Sigmoid colon (tissue), 7 donors: ENCODE measurements around the gene SIM2. TPM values are rescaled to one million over a fixed set of nuclear protein-coding genes. Genes with fewer than 3 reads are reported as not detected.

Experiments used
- DNase-seq: peaks from one replicate; pipeline ENCODE4 v3.0.0-alpha.2; 2019
- H3K27ac ChIP-seq, 4 donors: fragments of 200-600 bp; sonication (generic); one replicate each; pipeline ENCODE4 v1.5.1; 2016 to 2019; ENCODE audit warnings: mild to moderate bottlenecking in 1 of 4
- H3K27me3 ChIP-seq, 3 donors: fragments of 200-600 bp; sonication (generic); one replicate each; pipeline ENCODE4 v1.5.1; 2019; ENCODE audit warnings: mild to moderate bottlenecking in 1 of 3
- H3K36me3 ChIP-seq, 4 donors: fragments of 200-600 bp; sonication (generic); one replicate each; pipeline ENCODE4 v1.5.1; 2016 to 2019
- H3K4me1 ChIP-seq, 4 donors: fragments of 200-600 bp; sonication (generic); one replicate each; pipeline ENCODE4 v1.5.1; 2017 to 2019
- H3K4me3 ChIP-seq, 4 donors: fragments of 200-600 bp; sonication (generic); one replicate each; pipeline ENCODE4 v1.5.1; 2017 to 2019; ENCODE audit warnings: mild to moderate bottlenecking in 2 of 4, moderate library complexity in 1 of 4
- H3K9me3 ChIP-seq, 4 donors: fragments of 200-600 bp in 3 of 4; sonication (generic) in 3 of 4; one replicate each; pipeline versions ENCODE4 v1.5.1 to v1.6.1; 2013 to 2019
- EP300 ChIP-seq, 4 donors: sonication (generic); formaldehyde crosslinking; IDR thresholded peaks; one replicate each; pipeline ENCODE4 v1.6.1; 2017; ENCODE audit warnings: antibody characterized with exemption in 4 of 4
- POLR2A ChIP-seq, 2 donors: fragments of 450-650 bp; IDR thresholded peaks; one replicate each; pipeline ENCODE4 v1.6.1; 2016; ENCODE audit warnings: antibody characterized with exemption in 2 of 2, mild to moderate bottlenecking in 2 of 2, moderate library complexity in 2 of 2
- POLR2AphosphoS5 ChIP-seq, 4 donors: sonication (generic); formaldehyde crosslinking; IDR thresholded peaks; one replicate each; pipeline ENCODE4 v1.6.1; 2017; ENCODE audit warnings: antibody characterized with exemption in 4 of 4
- WGBS, 2 donors: extraction: QIAGEN DNeasy Blood & Tissue Kit; methylation state at CpG; one replicate each; pipeline ENCODE4 v1.1.7; 2013; 5-methylcytosine and 5-hydroxymethylcytosine counted together
- intact Hi-C: fragments of 100-400 bp; cut with DNase I; formaldehyde crosslinking; loops from one replicate; pipeline ENCODE4 v1.15.1; 2023
- polyA plus RNA-seq, 3 donors: library from polyadenylated mRNA; stranded (reverse); fragments of 200-250 nt; gene quantifications; one replicate each; pipeline ENCODE4 v1.2.3, GENCODE V29; 2013
- total RNA-seq, 4 donors: library from RNA; depleted of rRNA; stranded (reverse); fragments of >200 nt; gene quantifications; one replicate each; pipeline ENCODE4 v1.1.0, GENCODE V29; 2016
- TF ChIP-seq, protein P1 (sequence below), 4 experiments: fragments of 450-650 bp in 3 of 4; fragments of 200-600 bp in 1 of 4; IDR thresholded peaks; one replicate each; pipeline ENCODE4 v1.5.1; 2016 to 2019; ENCODE audit warnings: antibody characterized with exemption in 4 of 4, mild to moderate bottlenecking in 3 of 4, moderate library complexity in 2 of 4
- donor health status: healthy with polysubstance abuse.
- donor health status: Bipolar disorder and iron deficiency.
- donor health status: healthy.

SIM2 gene
- total and polyA plus RNA-seq, 7 donors: 0.01 to 0.60 TPM; not detected in 5

DNA sequence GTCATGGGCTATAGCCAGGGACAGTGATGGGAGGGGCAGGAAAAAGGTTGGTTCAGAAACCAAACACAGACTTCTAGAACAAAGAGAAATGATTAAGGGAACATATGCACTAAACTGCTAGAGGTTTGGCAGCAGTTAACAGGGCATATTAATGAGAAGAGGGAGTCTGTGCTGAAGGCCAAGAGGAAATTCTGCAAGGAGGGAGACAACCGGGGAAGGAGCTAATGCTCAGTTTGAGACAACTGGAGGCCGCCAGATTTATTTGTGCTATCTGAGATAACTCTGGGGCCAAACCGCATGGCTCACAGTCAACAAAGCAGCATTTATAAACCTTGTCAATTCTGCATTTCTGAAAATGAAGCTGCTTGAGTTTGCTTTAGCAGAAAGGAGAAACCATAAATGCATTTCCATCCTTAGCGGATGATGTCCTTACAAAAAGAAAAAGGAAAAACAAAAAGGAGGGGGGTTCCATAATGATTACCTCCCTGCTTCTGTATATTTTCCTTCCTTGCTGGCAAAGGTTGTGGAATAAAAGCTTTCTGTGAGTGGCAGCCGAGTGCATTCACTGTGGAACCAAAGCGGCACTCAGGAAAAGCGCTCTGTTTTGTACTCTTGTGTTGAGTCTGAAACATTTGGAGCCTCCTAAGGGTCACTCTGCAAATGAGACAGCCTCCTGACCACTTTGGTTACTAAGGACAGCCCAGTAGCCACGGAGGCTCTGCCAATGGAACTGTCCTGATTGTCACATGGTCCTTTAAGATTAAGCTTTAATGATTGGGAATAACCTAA is 70.3 kb downstream of the SIM2 start:
- intact Hi-C loops: no loop called here
- Histone ChIP-seq H3K27me3 (no peaks in the 10 kb centered on the region), H3K4me3 (no peak overlapping the region), H3K4me1 (peaks cover 0 to 16% (median 11%) of the 10 kb centered on the region in 4 donors), H3K36me3 (peaks cover 0 to 9% (median 0%) of the 10 kb centered on the region in 4 donors), H3K27ac (no peak overlapping the region), H3K9me3 (no peaks in the 10 kb centered on the region)
- no peak for DNase-seq
- 46 to 67% methylated on average over 8 of the region's 8 CpGs for WGBS, 2 donors
- TF ChIP-seq, protein P1, sequence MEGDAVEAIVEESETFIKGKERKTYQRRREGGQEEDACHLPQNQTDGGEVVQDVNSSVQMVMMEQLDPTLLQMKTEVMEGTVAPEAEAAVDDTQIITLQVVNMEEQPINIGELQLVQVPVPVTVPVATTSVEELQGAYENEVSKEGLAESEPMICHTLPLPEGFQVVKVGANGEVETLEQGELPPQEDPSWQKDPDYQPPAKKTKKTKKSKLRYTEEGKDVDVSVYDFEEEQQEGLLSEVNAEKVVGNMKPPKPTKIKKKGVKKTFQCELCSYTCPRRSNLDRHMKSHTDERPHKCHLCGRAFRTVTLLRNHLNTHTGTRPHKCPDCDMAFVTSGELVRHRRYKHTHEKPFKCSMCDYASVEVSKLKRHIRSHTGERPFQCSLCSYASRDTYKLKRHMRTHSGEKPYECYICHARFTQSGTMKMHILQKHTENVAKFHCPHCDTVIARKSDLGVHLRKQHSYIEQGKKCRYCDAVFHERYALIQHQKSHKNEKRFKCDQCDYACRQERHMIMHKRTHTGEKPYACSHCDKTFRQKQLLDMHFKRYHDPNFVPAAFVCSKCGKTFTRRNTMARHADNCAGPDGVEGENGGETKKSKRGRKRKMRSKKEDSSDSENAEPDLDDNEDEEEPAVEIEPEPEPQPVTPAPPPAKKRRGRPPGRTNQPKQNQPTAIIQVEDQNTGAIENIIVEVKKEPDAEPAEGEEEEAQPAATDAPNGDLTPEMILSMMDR (IDR thresholded peaks at IDR 0.05): no peak
- TF ChIP-seq POLR2A (IDR thresholded peaks at IDR 0.05) (no peak), EP300 (IDR thresholded peaks at IDR 0.05) (no peak), POLR2AphosphoS5 (IDR thresholded peaks at IDR 0.05) (no peak)

DNA sequence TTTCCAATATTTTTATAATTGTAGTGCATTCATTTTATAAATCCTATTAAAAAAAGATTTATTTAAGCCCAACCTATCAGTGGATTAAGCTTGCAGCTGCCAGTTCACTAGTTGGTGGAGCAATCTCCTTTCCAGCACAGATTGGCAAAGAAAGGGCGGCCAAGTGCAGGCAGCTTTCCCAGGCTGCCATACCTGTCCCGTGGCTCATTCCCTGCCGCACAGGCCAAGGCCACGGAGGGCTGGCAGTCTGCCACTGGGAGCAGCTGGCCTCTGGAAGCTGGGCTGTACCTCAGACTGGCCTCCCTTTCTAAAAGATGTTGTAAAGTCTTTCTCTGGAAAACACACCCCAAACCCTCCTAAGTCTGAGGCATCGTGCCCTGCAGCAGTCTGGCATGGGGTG is 74.2 kb downstream of the SIM2 start:
- H3K27me3 ChIP-seq: no peaks in the 10 kb centered on the region
- DNase-seq: peak; percentile 70
- no peaks in the 10 kb centered on the region for H3K36me3 ChIP-seq
- WGBS, 2 donors: 9 to 50% methylated on average over 5 of the region's 5 CpGs
- no peak for TF ChIP-seq POLR2A (IDR thresholded peaks at IDR 0.05)
- no peak for TF ChIP-seq POLR2AphosphoS5 (IDR thresholded peaks at IDR 0.05)
- TF ChIP-seq EP300 (IDR thresholded peaks at IDR 0.05): no peak
- TF ChIP-seq, protein P1 (IDR thresholded peaks at IDR 0.05): no peak
- no peak overlapping the region for H3K27ac ChIP-seq
- intact Hi-C loops: no loop called here
- H3K9me3 ChIP-seq: no peaks in the 10 kb centered on the region
- no peak overlapping the region for H3K4me3 ChIP-seq
- peaks cover 0 to 16% (median 11%) of the 10 kb centered on the region in 4 donors for H3K4me1 ChIP-seq

DNA sequence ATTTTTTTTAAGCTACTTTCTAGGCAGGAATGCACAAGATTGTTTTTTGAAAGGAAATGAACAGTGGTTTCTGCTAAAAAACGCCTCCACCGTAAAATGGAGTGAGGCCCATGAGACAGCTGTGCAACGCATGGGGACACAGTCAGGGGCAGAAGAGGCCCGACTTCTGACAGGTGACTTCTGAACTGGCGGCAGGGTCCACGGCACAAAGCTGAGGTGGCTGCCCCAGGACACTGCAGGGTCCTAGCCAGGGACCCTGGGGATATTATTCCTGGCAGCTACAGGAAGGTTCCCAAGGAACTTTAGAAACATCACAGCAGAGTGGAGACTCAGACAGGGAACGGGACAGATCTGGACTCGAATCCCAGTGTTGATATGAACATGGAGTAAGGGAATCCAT is 75.1 kb downstream of the SIM2 start:
- Histone ChIP-seq H3K36me3 (no peaks in the 10 kb centered on the region), H3K4me1 (peaks cover 0 to 13% (median 10%) of the 10 kb centered on the region in 4 donors), H3K4me3 (no peak overlapping the region), H3K9me3 (no peaks in the 10 kb centered on the region), H3K27ac (no peak overlapping the region), H3K27me3 (no peaks in the 10 kb centered on the region)
- TF ChIP-seq, protein P1 (IDR thresholded peaks at IDR 0.05): no peak
- no peak for TF ChIP-seq EP300 (IDR thresholded peaks at IDR 0.05)
- TF ChIP-seq POLR2AphosphoS5 (IDR thresholded peaks at IDR 0.05): no peak
- TF ChIP-seq POLR2A (IDR thresholded peaks at IDR 0.05): no peak
- WGBS, 2 donors: 71 to 79% methylated on average over 8 of the region's 8 CpGs
- DNase-seq: no peak
- intact Hi-C loops: no loop called here

DNA sequence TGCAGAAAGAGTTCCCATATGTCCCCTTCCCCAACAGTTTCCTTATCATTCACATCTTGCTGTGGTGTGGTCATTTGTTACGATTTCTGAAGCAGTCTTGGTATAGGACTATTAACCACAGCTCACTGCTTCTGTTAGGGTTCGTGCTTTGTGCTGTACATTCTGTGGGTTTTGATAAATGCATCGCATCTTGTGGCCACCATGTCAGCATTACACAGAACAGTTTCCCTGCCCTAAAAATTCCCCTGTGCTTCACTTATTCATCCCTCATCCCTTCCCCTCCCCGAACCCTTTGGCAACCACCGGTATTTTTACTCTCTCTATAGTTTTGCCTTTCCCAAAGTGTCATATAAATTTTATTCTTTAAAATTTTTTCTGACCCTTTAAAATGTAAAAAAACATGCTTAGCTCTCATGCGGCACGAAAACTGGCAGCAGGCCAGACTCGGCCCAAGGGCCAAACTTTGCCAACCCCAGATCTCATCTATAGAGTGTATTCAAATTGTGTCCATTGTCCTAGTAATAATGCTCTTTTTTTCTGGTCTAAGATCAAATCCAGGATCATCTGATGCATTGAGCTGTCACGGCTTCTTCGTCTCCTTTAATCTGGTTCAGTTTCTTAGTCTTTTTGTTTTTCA is 78.2 kb downstream of the SIM2 start:
- H3K27me3 ChIP-seq: no peaks in the 10 kb centered on the region
- H3K27ac ChIP-seq: no peak overlapping the region
- WGBS, 2 donors: 83 to 87% methylated on average over 10 of the region's 10 CpGs
- intact Hi-C loops: no loop called here
- H3K4me1 ChIP-seq: peaks cover 0 to 11% (median 8%) of the 10 kb centered on the region in 4 donors
- TF ChIP-seq POLR2A (IDR thresholded peaks at IDR 0.05) (no peak), POLR2AphosphoS5 (IDR thresholded peaks at IDR 0.05) (no peak), EP300 (IDR thresholded peaks at IDR 0.05) (no peak)
- TF ChIP-seq, protein P1 (IDR thresholded peaks at IDR 0.05): no peak
- no peak for DNase-seq
- no peaks in the 10 kb centered on the region for H3K9me3 ChIP-seq
- H3K4me3 ChIP-seq: no peak overlapping the region
- no peaks in the 10 kb centered on the region for H3K36me3 ChIP-seq
